Endothelial cell of umbilical vein (primary cell): Measurements from ENCODE around the gene RMND5A. TPM values are rescaled to one million over a fixed set of nuclear protein-coding genes. Genes with fewer than 3 reads are reported as not detected.

Experiments
- BruUV-seq: library from RNA; stranded (reverse); fragments of 400-500 nt; replicated peaks from 2 replicates; lab custom pipeline; 2021; lab: Mats Ljungman, UMichigan
- CTCF ChIA-PET: fragments of 300-600, 350-600 bp; sonication (Branson Sonifier 250); formaldehyde crosslinking; loops from one replicate; lab custom pipeline; 2021; ENCODE audit warnings: antibody characterized with exemption, inconsistent platforms; lab: Charles Lee
- POLR2A ChIA-PET: fragments of 300-600, 350-600 bp; sonication (Branson Sonifier 250); formaldehyde crosslinking; loops from one replicate; lab custom pipeline; 2021; ENCODE audit warnings: antibody characterized with exemption, inconsistent platforms; lab: Charles Lee
- DNase-seq: peaks from one replicate; pipeline ENCODE4 v3.0.0-alpha.2; 2011; ENCODE audit warnings: low read depth, low spot score
- FAIRE-seq: peaks from 2 replicates; lab custom pipeline; 2011; peaks lifted over from hg19 to GRCh38; lab: Jason Lieb, UNC
- H2AFZ ChIP-seq: 2 replicates; pipeline ENCODE4 v1.6.0; 2012; ENCODE audit warnings: low read depth, low read length, control low read depth, inconsistent platforms
- H3K27ac ChIP-seq: 2 replicates; pipeline ENCODE4 v1.5.1; 2011; ENCODE audit warnings: low read depth, mild to moderate bottlenecking, control low read depth, low read length, moderate library complexity; ENCODE audit not compliant: insufficient read depth
- H3K27me3 ChIP-seq, 2 experiments: 2 replicates each; pipeline versions ENCODE4 v1.6.0 to v1.6.1; 2011; ENCODE audit warnings: low read length in 2 of 2, mixed read lengths in 1 of 2; ENCODE audit not compliant: control insufficient read depth in 2 of 2, insufficient read depth in 2 of 2
- H3K36me3 ChIP-seq, 2 experiments: 2 replicates in 1 of 2; 3 replicates in 1 of 2; pipeline ENCODE4 v1.5.1; 2011; ENCODE audit warnings: low read length in 2 of 2, mild to moderate bottlenecking in 1 of 2, moderate library complexity in 1 of 2; ENCODE audit not compliant: control insufficient read depth in 2 of 2, insufficient read depth in 2 of 2; ENCODE audit errors: extremely low read depth in 1 of 2
- H3K4me1 ChIP-seq: 3 replicates; pipeline ENCODE4 v1.5.1; 2011; ENCODE audit warnings: mild to moderate bottlenecking, low read length; ENCODE audit not compliant: control insufficient read depth, insufficient read depth; ENCODE audit errors: extremely low read depth
- H3K4me2 ChIP-seq: 2 replicates; pipeline ENCODE4 v1.6.1; 2011; ENCODE audit warnings: low read length, control low read depth, mixed read lengths; ENCODE audit not compliant: insufficient read depth
- H3K4me3 ChIP-seq, 3 experiments: fragments of 200-600 bp in 1 of 3; sonication (generic), shearing (Covaris generic) in 1 of 3; replicated peaks in 1 of 3; 2 replicates each; pipeline ENCODE4 v1.5.1; 2011 to 2016; ENCODE audit warnings: control low read depth in 3 of 3, low read length in 3 of 3, mild to moderate bottlenecking in 2 of 3, inconsistent platforms in 1 of 3, low read depth in 1 of 3, moderate library complexity in 1 of 3; ENCODE audit not compliant: insufficient read depth in 1 of 3
- H3K79me2 ChIP-seq: 2 replicates; pipeline ENCODE4 v1.6.0; 2012; ENCODE audit warnings: low read length, inconsistent platforms; ENCODE audit not compliant: control insufficient read depth, insufficient read depth
- H3K9ac ChIP-seq: replicated peaks from 2 replicates; pipeline ENCODE3; 2011; ENCODE audit warnings: low read length, control low read depth; ENCODE audit not compliant: insufficient read depth; ENCODE audit errors: extremely low read depth
- H3K9me1 ChIP-seq: replicated peaks from 3 replicates; pipeline ENCODE4 v1.6.0; 2011; ENCODE audit warnings: mild to moderate bottlenecking, low read length; ENCODE audit not compliant: control insufficient read depth, insufficient read depth; ENCODE audit errors: extremely low read depth
- H3K9me3 ChIP-seq: replicated peaks from 2 replicates; pipeline ENCODE4 v1.5.1; 2012; ENCODE audit warnings: low read length, inconsistent platforms; ENCODE audit not compliant: control insufficient read depth, insufficient read depth
- H4K20me1 ChIP-seq: replicated peaks from 2 replicates; pipeline ENCODE3; 2011; ENCODE audit warnings: mild to moderate bottlenecking, low read length; ENCODE audit not compliant: control insufficient read depth, insufficient read depth; ENCODE audit errors: extremely low read depth
- FOS ChIP-seq: IDR thresholded peaks from 2 replicates; pipeline ENCODE4 v1.6.1; 2011; ENCODE audit warnings: mild to moderate bottlenecking, low read length, moderate library complexity, borderline replicate concordance; ENCODE audit not compliant: insufficient read depth
- GATA2 ChIP-seq: IDR thresholded peaks from 2 replicates; pipeline ENCODE4 v1.7.0; 2011; ENCODE audit warnings: low read depth, mild to moderate bottlenecking, moderate library complexity, mixed read lengths, low read length; ENCODE audit not compliant: insufficient read length, insufficient read depth
- JUN ChIP-seq: IDR thresholded peaks from 2 replicates; pipeline ENCODE4 v1.6.1; 2011; ENCODE audit warnings: borderline replicate concordance, low read depth; ENCODE audit not compliant: insufficient read length, insufficient read depth
- MYC ChIP-seq: IDR thresholded peaks from one replicate; pipeline ENCODE4 v1.6.1; 2011; ENCODE audit warnings: mild to moderate bottlenecking, low read depth, low read length
- POLR2A ChIP-seq: IDR thresholded peaks from 2 replicates; pipeline ENCODE4 v1.6.1; 2012; ENCODE audit warnings: low read depth, mild to moderate bottlenecking, control low read depth, low read length
- dilution Hi-C: fragments of 300-500 bp; cut with MboI; formaldehyde crosslinking; loops from one replicate; pipeline ENCODE4 v1.15.0; 2019; ENCODE audit warnings: low sequenced_read_pairs; ENCODE audit not compliant: extremely low pct_ligation_motif_present
- intact Hi-C: fragments of 100-400 bp; cut with micrococcal nuclease; formaldehyde crosslinking; loops from one replicate; pipeline ENCODE4 v1.10.0; 2022
- polyA plus RNA-seq, 4 experiments: library from polyadenylated mRNA; depleted of rRNA in 3 of 4; stranded (reverse) in 3 of 4; unstranded in 1 of 4; fragments of >200 nt; gene quantifications; 2 replicates each; pipeline versions ENCODE4 v1.2.1 to v1.2.3, GENCODE V29; 2011 to 2012; ENCODE audit warnings: missing spikeins in 1 of 4
- total RNA-seq: library from RNA; stranded (reverse); gene quantifications from 2 replicates; pipeline ENCODE4 v1.2.3, GENCODE V29; 2021
- TF ChIP-seq, protein P1 (sequence below), 2 donors: IDR thresholded peaks; 1 replicate in 1 of 2; 2 replicates in 1 of 2; pipeline ENCODE4 v1.5.1; 2011; ENCODE audit warnings: low read length in 2 of 2, mild to moderate bottlenecking in 2 of 2, moderate library complexity in 2 of 2, control low read depth in 1 of 2, inconsistent platforms in 1 of 2, low read depth in 1 of 2; ENCODE audit not compliant: insufficient read depth in 1 of 2; ENCODE audit errors: extremely low read depth in 1 of 2

RMND5A gene
- total and polyA plus RNA-seq, 2 donors (not counting 3 experiments of a cell fraction or from before 2014, with no cell fraction given): 10.8 to 21.5 TPM

DNA sequence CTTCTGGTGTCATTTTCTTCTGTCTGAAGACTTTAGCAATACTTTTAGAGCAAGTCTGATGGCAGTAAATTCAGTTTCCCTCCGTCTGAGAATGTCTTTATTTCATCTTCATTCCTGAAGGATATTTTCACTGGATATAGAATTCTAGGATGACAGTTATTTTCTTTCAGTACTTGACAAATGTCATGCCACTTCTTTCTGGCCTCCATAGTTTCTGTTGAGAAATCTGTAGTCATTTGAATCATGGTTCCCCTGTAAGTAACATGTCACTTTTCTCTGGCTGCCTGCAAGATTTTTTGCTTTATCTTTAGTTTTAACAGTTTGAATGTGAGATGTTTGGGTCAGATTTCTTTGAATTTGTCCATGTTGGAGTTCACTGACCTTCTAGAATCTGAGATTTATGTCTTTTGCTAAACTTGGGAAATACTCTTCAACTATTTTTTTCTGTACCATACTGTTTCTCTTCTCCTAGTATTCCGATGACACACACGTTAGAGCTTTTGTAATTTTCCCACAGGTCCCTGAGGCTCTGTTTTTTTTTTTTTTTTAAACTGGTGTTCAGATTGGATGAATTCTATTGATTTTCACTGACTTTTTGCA lies 30.2 kb downstream of the RMND5A start:
- Histone ChIP-seq H3K9me1 (no peaks in the 10 kb centered on the region), H3K27me3 (no peaks in the 10 kb centered on the region), H3K9me3 (no peaks in the 10 kb centered on the region), H3K9ac (no peak overlapping the region), H3K27ac (no peak overlapping the region), H3K4me1 (no peaks in the 10 kb centered on the region), H2AFZ (no peak overlapping the region), H3K4me3 (no peak overlapping the region), H3K4me2 (no peak overlapping the region), H3K36me3 (peaks cover 0 to 2% of the 10 kb centered on the region in 2 experiments), H4K20me1 (no peaks in the 10 kb centered on the region), H3K79me2 (peaks cover 5% of the 10 kb centered on the region)
- intact Hi-C loops (no loop called here), dilution Hi-C loops (no loop called here)
- ChIA-PET CTCF (no interaction called here), POLR2A (no interaction called here)
- DNase-seq: no peak
- TF ChIP-seq POLR2A (no peak), MYC (no peak), GATA2 (no peak), JUN (no peak), FOS (no peak)
- TF ChIP-seq, protein P1, sequence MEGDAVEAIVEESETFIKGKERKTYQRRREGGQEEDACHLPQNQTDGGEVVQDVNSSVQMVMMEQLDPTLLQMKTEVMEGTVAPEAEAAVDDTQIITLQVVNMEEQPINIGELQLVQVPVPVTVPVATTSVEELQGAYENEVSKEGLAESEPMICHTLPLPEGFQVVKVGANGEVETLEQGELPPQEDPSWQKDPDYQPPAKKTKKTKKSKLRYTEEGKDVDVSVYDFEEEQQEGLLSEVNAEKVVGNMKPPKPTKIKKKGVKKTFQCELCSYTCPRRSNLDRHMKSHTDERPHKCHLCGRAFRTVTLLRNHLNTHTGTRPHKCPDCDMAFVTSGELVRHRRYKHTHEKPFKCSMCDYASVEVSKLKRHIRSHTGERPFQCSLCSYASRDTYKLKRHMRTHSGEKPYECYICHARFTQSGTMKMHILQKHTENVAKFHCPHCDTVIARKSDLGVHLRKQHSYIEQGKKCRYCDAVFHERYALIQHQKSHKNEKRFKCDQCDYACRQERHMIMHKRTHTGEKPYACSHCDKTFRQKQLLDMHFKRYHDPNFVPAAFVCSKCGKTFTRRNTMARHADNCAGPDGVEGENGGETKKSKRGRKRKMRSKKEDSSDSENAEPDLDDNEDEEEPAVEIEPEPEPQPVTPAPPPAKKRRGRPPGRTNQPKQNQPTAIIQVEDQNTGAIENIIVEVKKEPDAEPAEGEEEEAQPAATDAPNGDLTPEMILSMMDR (IDR thresholded peaks at IDR 0.05; ENCODE audit: extremely low read depth in 1 of 2, insufficient read depth in 1 of 2, low read depth in 1 of 2, low read length in 2 of 2): no peak
- BruUV-seq: no TSS peak
- no peak for FAIRE-seq
